Right lobe of liver (tissue), 6 donors: Measurements from ENCODE around the gene KIRREL3. TPM values are rescaled to one million over a fixed set of nuclear protein-coding genes. Genes with fewer than 3 reads are reported as not detected.
A peak's percentile ranks its signal among the peaks of the same experiment; 100 is the strongest.

Source experiments
- ATAC-seq, 4 donors: fragments of 200-7000 bp; cut with Tn5 transposase; one replicate each; pipeline ENCODE4 v1.9.1; 2020; ENCODE audit warnings: mild to moderate bottlenecking in 4 of 4, moderate library complexity in 4 of 4
- DNase-seq, 3 donors: peaks; one replicate each; pipeline ENCODE4 v3.0.0-alpha.2; 2020
- H3K27ac ChIP-seq, 3 donors: fragments of 200-600 bp; one replicate each; pipeline ENCODE4 v1.8.0; 2022
- H3K27me3 ChIP-seq, 2 donors: fragments of 200-600 bp; one replicate each; pipeline ENCODE4 v1.8.0; 2022
- H3K36me3 ChIP-seq, 4 donors: fragments of 200-600 bp; sonication (generic) in 1 of 4; one replicate each; pipeline versions ENCODE4 v1.5.1 to v1.8.0; 2017 to 2022; ENCODE audit warnings: control low read depth in 1 of 4
- H3K4me1 ChIP-seq, 4 donors: fragments of 200-600 bp; sonication (generic) in 1 of 4; one replicate each; pipeline versions ENCODE4 v1.5.1 to v1.8.0; 2017 to 2022; ENCODE audit warnings: control low read depth in 1 of 4
- H3K4me3 ChIP-seq, 3 donors: fragments of 200-600 bp; one replicate each; pipeline ENCODE4 v1.8.0; 2022
- H3K9me3 ChIP-seq, 4 donors: fragments of 200-600 bp; sonication (generic) in 1 of 4; one replicate each; pipeline versions ENCODE4 v1.5.1 to v1.8.0; 2017 to 2022; ENCODE audit warnings: control low read depth in 1 of 4
- POLR2A ChIP-seq: fragments of 450-650 bp; IDR thresholded peaks from one replicate; pipeline ENCODE4 v1.6.1; 2017; ENCODE audit warnings: antibody characterized with exemption, mild to moderate bottlenecking
- whole genome bisulfite sequencing: methylation state at CpG from one replicate; pipeline ENCODE4 v1.1.6; 2018; ENCODE audit warnings: low coverage, low lambda C conversion rate; ENCODE audit not compliant: insufficient coverage; ENCODE audit errors: missing lambda C conversion rate; 5-methylcytosine and 5-hydroxymethylcytosine counted together
- intact Hi-C, 2 donors: fragments of 100-400 bp; cut with DNase I; formaldehyde crosslinking; loops; one replicate each; pipeline versions ENCODE4 v1.11.2 to v1.14.1; 2022
- total RNA-seq, 6 experiments: library from RNA; depleted of rRNA in 2 of 6; stranded (reverse); fragments of >200 nt in 2 of 6; fragmentation: NEBNext Ultra II Directional in 3 of 6; extraction: Animal tissue kit (Norgen Biotek cat#: 25700) in 3 of 6; gene quantifications; one replicate each; pipeline versions ENCODE4 v1.1.0 to v1.2.4, GENCODE V29; 2016 to 2023
- TF ChIP-seq, protein P1 (sequence below), 4 donors: fragments of 200-600 bp in 3 of 4; fragments of 450-650 bp in 1 of 4; IDR thresholded peaks; one replicate each; pipeline versions ENCODE4 v1.5.1 to v1.8.0; 2016 to 2022; ENCODE audit warnings: antibody characterized with exemption in 4 of 4, mild to moderate bottlenecking in 2 of 4
- donor health status: DM: no; HTN: yes; CAD: no.
- donor health status: DM: no; HTN: no; CAD: no.
- donor health status: DM: no; HTN: no; CAD: no.
- donor health status: DM: no; HTN: yes; CAD: no.
- donor health status: DM: no; HTN: yes; CAD: no.

The KIRREL3 gene
- total RNA-seq, 6 experiments from 2014 or later = not detected

DNA sequence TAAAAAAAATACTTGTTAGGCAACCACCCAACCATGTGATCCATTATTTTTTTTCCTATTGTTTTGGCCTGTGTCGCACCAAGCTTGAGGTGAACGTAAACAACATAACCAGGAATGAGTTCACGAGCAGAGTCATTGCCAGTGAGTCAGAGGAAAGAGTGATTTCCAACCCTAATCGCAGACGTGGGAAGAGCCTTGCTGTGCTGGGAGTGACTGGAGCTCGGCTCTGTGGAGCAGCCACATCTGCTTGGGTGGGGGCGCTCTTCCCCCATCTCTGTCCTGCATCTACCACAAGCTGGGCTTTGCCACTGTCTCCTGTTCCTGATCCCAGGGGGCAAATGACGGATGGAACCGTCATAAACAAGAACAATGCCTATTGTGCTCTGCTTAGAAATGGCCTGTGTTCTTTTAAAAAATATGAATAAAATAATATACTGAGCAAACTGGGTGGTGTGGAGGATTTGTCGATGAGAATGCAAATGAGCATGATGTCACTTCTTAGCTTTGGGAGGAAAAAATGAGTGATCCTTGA is 210.0 kb downstream of the KIRREL3 start:
- H3K27me3 ChIP-seq = no peaks in the 10 kb centered on the region
- H3K9me3 ChIP-seq = no peaks in the 10 kb centered on the region
- 51% methylated on average over 10 of the region's 10 CpGs for WGBS
- H3K4me1 ChIP-seq = no peaks in the 10 kb centered on the region
- ATAC-seq (peak in 1 of 4 donors; percentile 28), DNase-seq (no peak)
- no peak overlapping the region for H3K4me3 ChIP-seq
- no peaks in the 10 kb centered on the region for H3K36me3 ChIP-seq
- TF ChIP-seq POLR2A = no peak
- TF ChIP-seq, protein P1, sequence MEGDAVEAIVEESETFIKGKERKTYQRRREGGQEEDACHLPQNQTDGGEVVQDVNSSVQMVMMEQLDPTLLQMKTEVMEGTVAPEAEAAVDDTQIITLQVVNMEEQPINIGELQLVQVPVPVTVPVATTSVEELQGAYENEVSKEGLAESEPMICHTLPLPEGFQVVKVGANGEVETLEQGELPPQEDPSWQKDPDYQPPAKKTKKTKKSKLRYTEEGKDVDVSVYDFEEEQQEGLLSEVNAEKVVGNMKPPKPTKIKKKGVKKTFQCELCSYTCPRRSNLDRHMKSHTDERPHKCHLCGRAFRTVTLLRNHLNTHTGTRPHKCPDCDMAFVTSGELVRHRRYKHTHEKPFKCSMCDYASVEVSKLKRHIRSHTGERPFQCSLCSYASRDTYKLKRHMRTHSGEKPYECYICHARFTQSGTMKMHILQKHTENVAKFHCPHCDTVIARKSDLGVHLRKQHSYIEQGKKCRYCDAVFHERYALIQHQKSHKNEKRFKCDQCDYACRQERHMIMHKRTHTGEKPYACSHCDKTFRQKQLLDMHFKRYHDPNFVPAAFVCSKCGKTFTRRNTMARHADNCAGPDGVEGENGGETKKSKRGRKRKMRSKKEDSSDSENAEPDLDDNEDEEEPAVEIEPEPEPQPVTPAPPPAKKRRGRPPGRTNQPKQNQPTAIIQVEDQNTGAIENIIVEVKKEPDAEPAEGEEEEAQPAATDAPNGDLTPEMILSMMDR (IDR thresholded peaks at IDR 0.05) = no peak
- intact Hi-C loops = no loop called here
- no peak overlapping the region for H3K27ac ChIP-seq

DNA sequence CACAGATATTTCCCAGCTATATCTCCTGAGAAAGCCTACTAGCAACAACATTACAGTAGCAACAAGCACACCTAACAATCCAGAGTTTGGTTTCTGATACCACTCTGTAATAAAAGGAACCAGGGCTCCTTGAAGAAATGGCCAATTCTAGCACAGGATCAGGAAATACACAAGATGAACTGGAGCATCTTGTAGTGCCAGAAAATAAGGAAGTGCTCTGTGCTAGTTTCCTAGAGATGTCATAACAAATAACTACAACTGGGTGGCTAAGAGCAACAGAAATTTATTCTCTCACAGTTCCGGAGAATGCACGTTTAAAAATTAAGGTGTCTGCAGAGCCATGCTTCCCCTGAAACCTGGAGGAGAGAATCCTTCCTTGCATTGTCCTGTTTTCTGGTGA is 217.8 kb downstream of the KIRREL3 start:
- TF ChIP-seq POLR2A = no peak
- TF ChIP-seq, protein P1 (IDR thresholded peaks at IDR 0.05) = no peak
- ATAC-seq (no peak), DNase-seq (no peak)
- Histone ChIP-seq H3K4me3 (no peak overlapping the region), H3K36me3 (no peaks in the 10 kb centered on the region), H3K4me1 (no peaks in the 10 kb centered on the region), H3K9me3 (no peaks in the 10 kb centered on the region), H3K27me3 (no peaks in the 10 kb centered on the region), H3K27ac (no peak overlapping the region)
- intact Hi-C loops = no loop called here
- WGBS = no CpG with 5 or more reads among the region's 2 CpGs

DNA sequence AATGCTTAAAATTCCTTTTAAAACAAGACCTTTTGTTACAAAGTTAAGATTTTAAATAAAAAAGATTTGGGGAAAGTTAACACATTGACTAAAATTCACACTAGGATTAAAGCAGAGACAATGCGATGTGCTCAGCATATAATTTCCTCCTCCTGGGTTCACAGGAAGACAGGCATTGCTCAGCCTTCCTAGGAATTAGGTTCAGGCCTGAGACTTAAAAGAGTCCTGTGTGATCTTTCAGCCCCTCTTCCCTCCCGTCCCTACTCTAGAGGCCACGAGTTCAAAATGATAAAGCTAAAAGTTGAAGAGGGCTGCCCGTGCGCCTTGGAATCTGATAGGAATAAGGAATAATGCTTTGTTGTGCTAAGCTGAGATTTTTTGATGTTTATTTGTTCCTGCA is 218.6 kb downstream of the KIRREL3 start:
- Histone ChIP-seq H3K4me3 (no peak overlapping the region), H3K9me3 (no peaks in the 10 kb centered on the region), H3K4me1 (no peaks in the 10 kb centered on the region), H3K36me3 (no peaks in the 10 kb centered on the region), H3K27ac (no peak overlapping the region), H3K27me3 (no peaks in the 10 kb centered on the region)
- intact Hi-C loops = no loop called here
- TF ChIP-seq POLR2A = no peak
- TF ChIP-seq, protein P1 (IDR thresholded peaks at IDR 0.05) = no peak
- WGBS = 29% methylated on average over 5 of the region's 5 CpGs
- ATAC-seq (no peak), DNase-seq (no peak)

DNA sequence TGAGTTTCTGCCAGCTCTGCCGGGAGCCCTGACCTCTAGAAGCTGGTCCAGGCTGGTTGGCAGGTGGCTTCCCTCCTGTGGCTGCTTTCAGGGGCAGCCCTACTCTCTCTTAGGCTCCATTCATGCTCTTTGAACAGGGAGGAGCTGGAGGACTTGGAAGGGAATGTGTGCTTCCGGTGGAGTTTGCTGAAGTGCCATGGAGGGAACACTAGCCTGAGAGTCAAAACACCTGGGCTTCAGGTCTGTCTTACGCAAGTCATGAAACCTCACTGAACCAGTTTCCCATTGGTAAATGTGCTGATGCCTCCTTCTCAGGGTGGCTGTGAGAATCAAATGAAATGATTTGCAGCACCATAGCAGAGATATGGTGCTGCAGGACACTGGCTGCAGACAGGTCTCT is 224.5 kb downstream of the KIRREL3 start:
- Histone ChIP-seq H3K36me3 (no peaks in the 10 kb centered on the region), H3K27me3 (no peaks in the 10 kb centered on the region), H3K27ac (no peak overlapping the region), H3K9me3 (no peaks in the 10 kb centered on the region), H3K4me1 (no peaks in the 10 kb centered on the region), H3K4me3 (no peak overlapping the region)
- TF ChIP-seq, protein P1 (IDR thresholded peaks at IDR 0.05) = no peak
- no peak for TF ChIP-seq POLR2A
- DNase-seq (no peak), ATAC-seq (no peak)
- WGBS = no CpG with 5 or more reads among the region's 3 CpGs
- intact Hi-C loops = no loop called here

DNA sequence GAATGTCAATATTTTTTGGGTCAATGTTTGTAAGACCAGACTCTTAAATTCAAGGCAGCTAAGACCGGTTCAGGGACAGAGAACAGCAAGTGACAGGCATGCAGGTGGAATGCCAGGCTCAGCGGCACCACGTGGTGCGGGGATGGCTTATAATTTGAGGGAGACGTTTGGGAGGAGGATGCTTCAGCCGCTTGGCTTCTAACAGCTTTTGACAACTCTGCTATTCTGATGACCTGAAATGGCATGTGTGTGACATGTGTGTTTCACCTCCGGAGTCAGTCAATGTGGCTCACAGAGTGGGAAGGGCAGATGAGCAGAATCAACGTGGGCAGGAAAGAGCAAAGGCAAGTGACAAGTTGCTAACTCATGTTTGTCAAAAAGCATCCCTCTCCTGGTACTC is 228.3 kb downstream of the KIRREL3 start:
- DNase-seq = no peak
- 72% methylated on average over 8 of the region's 8 CpGs for WGBS
- H3K4me3 ChIP-seq = no peak overlapping the region
- intact Hi-C loops = no loop called here
- H3K27me3 ChIP-seq = no peaks in the 10 kb centered on the region
- TF ChIP-seq POLR2A = no peak
- TF ChIP-seq, protein P1 (IDR thresholded peaks at IDR 0.05) = no peak
- H3K4me1 ChIP-seq = no peaks in the 10 kb centered on the region
- no peaks in the 10 kb centered on the region for H3K9me3 ChIP-seq
- no peaks in the 10 kb centered on the region for H3K36me3 ChIP-seq
- no peak overlapping the region for H3K27ac ChIP-seq
- ATAC-seq = no peak
